Suprapubic skin (tissue), 4 donors: ENCODE data around the gene GRM7. TPM values are rescaled to one million over a fixed set of nuclear protein-coding genes. Genes with fewer than 3 reads are reported as not detected.

Experiments used
- DNase-seq, 2 donors: peaks; one replicate each; pipeline ENCODE4 v3.0.0-alpha.2; 2019; ENCODE audit warnings: low spot score in 2 of 2
- H3K27ac ChIP-seq: fragments of 200-600 bp; sonication (generic); one replicate; pipeline ENCODE4 v1.5.1; 2019
- H3K27me3 ChIP-seq: fragments of 200-600 bp; sonication (generic); one replicate; pipeline ENCODE4 v1.5.1; 2019
- H3K36me3 ChIP-seq: fragments of 200-600 bp; sonication (generic); one replicate; pipeline ENCODE4 v1.5.1; 2019
- H3K4me1 ChIP-seq: fragments of 200-600 bp; sonication (generic); one replicate; pipeline ENCODE4 v1.5.1; 2019
- H3K4me3 ChIP-seq: fragments of 200-600 bp; sonication (generic); one replicate; pipeline ENCODE4 v1.5.1; 2019; ENCODE audit warnings: mild to moderate bottlenecking
- H3K9me3 ChIP-seq: fragments of 200-600 bp; sonication (generic); one replicate; pipeline ENCODE4 v1.5.1; 2019
- CTCF ChIP-seq, 2 donors: fragments of 200-600 bp in 1 of 2; fragments of 450-650 bp in 1 of 2; sonication (generic) in 1 of 2; IDR thresholded peaks; one replicate each; pipeline ENCODE4 v1.5.1; 2016 to 2019; ENCODE audit warnings: antibody characterized with exemption in 2 of 2, mild to moderate bottlenecking in 1 of 2, moderate library complexity in 1 of 2
- EP300 ChIP-seq: sonication (generic); formaldehyde crosslinking; IDR thresholded peaks from one replicate; pipeline ENCODE4 v1.6.1; 2017; ENCODE audit warnings: antibody characterized with exemption
- POLR2A ChIP-seq, 2 donors: fragments of 450-650 bp; IDR thresholded peaks; one replicate each; pipeline ENCODE4 v1.6.1; 2017; ENCODE audit warnings: antibody characterized with exemption in 2 of 2, mild to moderate bottlenecking in 2 of 2, moderate library complexity in 2 of 2
- POLR2AphosphoS5 ChIP-seq, 3 donors: sonication (generic); formaldehyde crosslinking; IDR thresholded peaks; one replicate each; pipeline ENCODE4 v1.6.1; 2017; ENCODE audit warnings: antibody characterized with exemption in 3 of 3
- WGBS: methylation state at CpG from one replicate; pipeline ENCODE4 v1.1.5; 2018; 5-methylcytosine and 5-hydroxymethylcytosine counted together
- total RNA-seq, 4 donors: library from RNA; depleted of rRNA; stranded (reverse); fragments of >200 nt; gene quantifications; one replicate each; pipeline ENCODE4 v1.1.0, GENCODE V29; 2016

Gene GRM7
- total RNA-seq: under 1 TPM in 2 of 4 donors, not detected in 2; 0.21 to 0.48 TPM

DNA sequence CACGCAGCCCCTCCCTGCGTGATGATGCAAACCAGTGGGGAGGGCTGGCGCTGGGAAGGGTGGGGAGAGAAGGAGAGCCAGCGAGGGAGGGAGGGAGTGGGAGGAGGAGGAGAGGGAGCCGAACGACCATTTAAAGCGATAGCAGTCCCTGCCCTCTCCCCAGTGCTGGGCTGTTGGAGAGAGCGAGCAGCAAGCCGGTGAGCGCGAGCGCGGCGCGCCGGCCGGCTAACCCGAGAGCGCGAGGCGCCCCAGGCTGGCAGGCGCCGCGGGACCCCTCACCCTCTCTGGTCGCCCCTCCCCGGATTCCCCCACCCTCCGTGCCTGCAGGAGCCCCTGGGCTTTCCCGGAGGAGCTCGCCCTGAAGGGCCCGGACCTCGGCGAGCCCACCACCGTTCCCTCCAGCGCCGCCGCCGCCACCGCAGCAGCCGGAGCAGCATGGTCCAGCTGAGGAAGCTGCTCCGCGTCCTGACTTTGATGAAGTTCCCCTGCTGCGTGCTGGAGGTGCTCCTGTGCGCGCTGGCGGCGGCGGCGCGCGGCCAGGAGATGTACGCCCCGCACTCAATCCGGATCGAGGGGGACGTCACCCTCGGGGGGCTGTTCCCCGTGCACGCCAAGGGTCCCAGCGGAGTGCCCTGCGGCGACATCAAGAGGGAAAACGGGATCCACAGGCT, at the start of gene GRM7:
Gene GRM7 (plus strand): TSS at position 162 of the 671 bp plus-strand sequence.
- Histone ChIP-seq H3K36me3 (no peaks in the 10 kb centered on the region), H3K4me3 (peak within 1 kb of the TSS; percentile 39), H3K9me3 (no peaks in the 10 kb centered on the region), H3K27ac (no peak within 1 kb of the TSS), H3K27me3 (peaks cover 51% of the 10 kb centered on the region), H3K4me1 (peaks cover 21% of the 10 kb centered on the region)
- WGBS: no CpG with 5 or more reads among the region's 62 CpGs
- TF ChIP-seq POLR2AphosphoS5 (IDR thresholded peaks at IDR 0.05): no peak
- no peak for TF ChIP-seq EP300
- no peak for TF ChIP-seq POLR2A (IDR thresholded peaks at IDR 0.05)
- no peak for TF ChIP-seq CTCF (IDR thresholded peaks at IDR 0.05)
- DNase-seq: peak in 1 of 2 donors; percentile 63

- Histone ChIP-seq H3K4me3 (no peak overlapping the region), H3K4me1 (peaks cover 3% of the 10 kb centered on the region), H3K9me3 (no peaks in the 10 kb centered on the region), H3K36me3 (no peaks in the 10 kb centered on the region), H3K27ac (no peak overlapping the region), H3K27me3 (no peaks in the 10 kb centered on the region)
- 80% methylated on average over 3 of the region's 3 CpGs for WGBS
- no peak for DNase-seq
- TF ChIP-seq POLR2AphosphoS5 (IDR thresholded peaks at IDR 0.05) (no peak), EP300 (no peak), CTCF (IDR thresholded peaks at IDR 0.05) (no peak), POLR2A (IDR thresholded peaks at IDR 0.05) (no peak)
These were observed 39.5 kb upstream of the GRM7 start for GRCh38 chr3:6821411-6821810.

DNA sequence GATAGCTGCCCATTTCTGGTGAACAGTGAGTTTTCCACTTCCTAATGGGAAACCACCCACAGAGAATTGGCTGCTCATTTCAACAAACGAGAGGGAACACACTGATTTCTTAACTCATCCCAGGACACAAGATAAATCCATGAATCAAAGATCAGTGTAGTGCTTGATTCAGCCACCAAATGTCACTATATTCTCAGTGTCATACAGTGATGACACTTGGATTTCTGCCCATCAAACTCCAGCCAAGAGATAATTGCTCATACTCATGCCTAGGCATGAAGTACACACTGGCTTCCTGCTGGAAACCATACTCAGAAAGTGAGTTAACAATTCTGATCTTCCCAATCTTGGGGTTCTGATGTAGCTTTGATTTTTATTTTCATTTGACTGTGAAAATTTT, 35.4 kb upstream of the GRM7 start:
- DNase-seq: no peak
- H3K27ac ChIP-seq: no peak overlapping the region
- 20% methylated on average over 1 of the region's 1 CpG for WGBS

DNA sequence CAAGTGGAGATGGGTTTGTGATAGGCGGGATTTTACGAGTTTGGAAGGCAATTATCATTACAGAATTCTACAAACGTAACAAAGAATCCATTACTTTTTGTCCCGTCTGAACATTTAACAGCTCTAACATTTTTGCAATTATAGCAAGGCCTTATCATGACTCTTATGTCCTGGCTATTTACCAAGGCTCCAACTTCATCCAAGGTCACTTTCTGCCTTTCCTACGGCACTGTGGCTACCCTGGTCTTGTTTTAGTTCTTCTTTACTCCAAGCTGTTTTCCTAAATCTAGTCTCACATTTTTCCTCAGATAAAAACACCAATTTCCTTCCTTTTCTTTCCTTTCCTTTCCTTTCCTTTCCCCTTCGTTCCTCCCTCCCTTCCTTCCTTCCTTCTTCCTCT, 33.5 kb upstream of the GRM7 start:
- H3K4me3 ChIP-seq: no peak overlapping the region
- H3K9me3 ChIP-seq: no peaks in the 10 kb centered on the region
- no peaks in the 10 kb centered on the region for H3K27me3 ChIP-seq
- peaks cover 3% of the 10 kb centered on the region for H3K4me1 ChIP-seq
- 80% methylated on average over 6 of the region's 6 CpGs for WGBS
- no peak for DNase-seq
- no peaks in the 10 kb centered on the region for H3K36me3 ChIP-seq
- TF ChIP-seq EP300 (no peak), POLR2A (IDR thresholded peaks at IDR 0.05) (no peak), POLR2AphosphoS5 (IDR thresholded peaks at IDR 0.05) (no peak), CTCF (IDR thresholded peaks at IDR 0.05) (no peak)
- H3K27ac ChIP-seq: no peak overlapping the region

More for the DNA sequence above, 35.4 kb upstream of the GRM7 start:
- TF ChIP-seq POLR2A (IDR thresholded peaks at IDR 0.05): no peak
- TF ChIP-seq POLR2AphosphoS5 (IDR thresholded peaks at IDR 0.05): no peak
- TF ChIP-seq EP300: no peak
- TF ChIP-seq CTCF (IDR thresholded peaks at IDR 0.05): no peak
- no peaks in the 10 kb centered on the region for H3K27me3 ChIP-seq
- H3K9me3 ChIP-seq: no peaks in the 10 kb centered on the region
- no peaks in the 10 kb centered on the region for H3K36me3 ChIP-seq
- H3K4me1 ChIP-seq: peaks cover 3% of the 10 kb centered on the region
- H3K4me3 ChIP-seq: no peak overlapping the region

DNA sequence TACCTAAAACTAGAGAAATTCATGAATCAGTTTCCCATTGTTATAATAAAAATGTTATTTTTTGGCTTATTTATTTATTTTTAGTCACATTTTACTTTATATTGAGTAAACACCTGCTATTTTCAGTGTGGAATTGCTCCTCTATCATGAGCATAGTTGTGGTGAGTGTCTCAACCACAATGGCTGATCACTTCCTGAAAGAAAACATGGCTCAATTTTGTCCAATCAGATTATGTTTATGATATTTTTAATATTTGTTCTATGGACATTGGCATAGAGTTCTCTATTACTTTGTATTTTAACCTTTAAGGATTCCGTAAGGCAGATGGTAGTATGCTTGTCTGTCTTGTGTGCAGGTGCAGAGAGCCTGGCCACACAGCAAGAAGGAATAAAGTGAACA, 16.2 kb upstream of the GRM7 start:
- Histone ChIP-seq H3K27ac (no peak overlapping the region), H3K4me3 (no peak overlapping the region), H3K27me3 (no peaks in the 10 kb centered on the region), H3K36me3 (no peaks in the 10 kb centered on the region), H3K9me3 (no peaks in the 10 kb centered on the region), H3K4me1 (no peaks in the 10 kb centered on the region)
- no peak for DNase-seq
- WGBS: 84% methylated on average over 1 of the region's 1 CpG
- TF ChIP-seq EP300 (no peak), POLR2AphosphoS5 (IDR thresholded peaks at IDR 0.05) (no peak), CTCF (IDR thresholded peaks at IDR 0.05) (no peak), POLR2A (IDR thresholded peaks at IDR 0.05) (no peak)
